Keratinocyte (primary cell): ENCODE data around the gene ANKS6.

Experiments
- CTCF ChIP-seq, 3 experiments: IDR thresholded peaks in 1 of 3; conservative IDR thresholded peaks in 1 of 3; optimal IDR thresholded peaks in 1 of 3; 2 replicates in 2 of 3; 3 replicates in 1 of 3; pipeline versions ENCODE3 to v1.5.1; 2011; ENCODE audit warnings: low read length in 3 of 3, mild to moderate bottlenecking in 3 of 3, moderate library complexity in 2 of 3, control low read depth in 1 of 3, inconsistent platforms in 1 of 3; ENCODE audit not compliant: insufficient read depth in 2 of 3; ENCODE audit errors: extremely low read depth in 1 of 3
- EZH2 ChIP-seq: IDR thresholded peaks from one replicate; pipeline ENCODE4 v1.6.1; 2012; ENCODE audit warnings: inconsistent platforms, mild to moderate bottlenecking, low read length, moderate library complexity

- TF ChIP-seq CTCF (optimal IDR thresholded peaks at IDR 0.05 in 1 of 3, IDR thresholded peaks at IDR 0.05 in 1 of 3, conservative IDR thresholded peaks at IDR 0.05 in 1 of 3; ENCODE audit: extremely low read depth in 1 of 3, insufficient read depth in 2 of 3, low read length in 3 of 3) (no peak), EZH2 (no peak)
These were observed 97.5 kb downstream of the ANKS6 start for GRCh38 chr9:98698856-98699255.
